K562 (cell line): Measurements from ENCODE around the gene DST. TPM values are rescaled to one million over a fixed set of nuclear protein-coding genes. Genes with fewer than 3 reads are reported as not detected.

Experiments used
- ATAC-seq: fragments of 200-7000 bp; cut with Tn5 transposase; 3 replicates; pipeline ENCODE4 v1.9.1; 2020; ENCODE audit warnings: moderate library complexity
- BruUV-seq: library from RNA; stranded (reverse); fragments of 400-500 nt; replicated peaks from 2 replicates; lab custom pipeline; 2021; lab: Mats Ljungman, UMichigan
- CTCF ChIA-PET: fragments of 300-600 bp; formaldehyde crosslinking; extraction: SDS; loops from one replicate; lab custom pipeline; 2021; ENCODE audit warnings: low intra/inter-chr PET ratio; lab: Yijun Ruan, JAX
- POLR2A ChIA-PET: fragments of 300-600, 350-650 bp; sonication (Branson Sonifier 250); formaldehyde crosslinking; extraction: SDS; loops from one replicate; lab custom pipeline; 2021; ENCODE audit warnings: antibody characterized with exemption, inconsistent platforms; lab: Yijun Ruan, JAX
- DNase-seq, 4 experiments: peaks; one replicate each; pipeline versions ENCODE4 v3.0.0 to v3.0.0-alpha.2; 2011 to 2018; ENCODE audit warnings: low spot score in 3 of 4, mixed read lengths in 3 of 4; ENCODE audit errors: extremely low read depth in 1 of 4
- FAIRE-seq: peaks from 2 replicates; lab custom pipeline; 2011; peaks lifted over from hg19 to GRCh38; lab: Jason Lieb, UNC
- H2AFZ ChIP-seq: 2 replicates; pipeline ENCODE4 v1.6.0; 2011; ENCODE audit warnings: low read depth, low read length, control low read depth, inconsistent platforms
- H3K27ac ChIP-seq: fragments of 200-600 bp; 3 replicates; pipeline ENCODE4 v1.8.0; 2011; ENCODE audit warnings: low read depth, mild to moderate bottlenecking, control low read depth, inconsistent platforms, low read length, moderate library complexity, mixed read lengths; ENCODE audit errors: extremely low read depth
- H3K27me3 ChIP-seq, 2 experiments: fragments of 300-600 bp in 1 of 2; 2 replicates in 1 of 2; 3 replicates in 1 of 2; pipeline versions ENCODE4 v1.6.0 to v1.8.0; 2011; ENCODE audit warnings: inconsistent platforms in 2 of 2, low read length in 2 of 2, mild to moderate bottlenecking in 1 of 2, mixed read lengths in 1 of 2, moderate library complexity in 1 of 2; ENCODE audit not compliant: control insufficient read depth in 2 of 2, insufficient read depth in 2 of 2
- H3K36me3 ChIP-seq: fragments of 300-600 bp; 3 replicates; pipeline ENCODE4 v1.8.0; 2011; ENCODE audit warnings: mild to moderate bottlenecking, low read length, inconsistent platforms; ENCODE audit not compliant: control insufficient read depth, insufficient read depth
- H3K4me1 ChIP-seq, 2 experiments: fragments of 200-600 bp in 1 of 2; replicated peaks in 1 of 2; 2 replicates in 1 of 2; 3 replicates in 1 of 2; pipeline versions ENCODE4 v1.5.1 to v1.8.0; 2011; ENCODE audit warnings: inconsistent platforms in 2 of 2, low read length in 2 of 2, mild to moderate bottlenecking in 1 of 2, mixed read lengths in 1 of 2, moderate library complexity in 1 of 2; ENCODE audit not compliant: control insufficient read depth in 2 of 2, insufficient read depth in 2 of 2
- H3K4me2 ChIP-seq: 2 replicates; pipeline ENCODE4 v1.6.1; 2011; ENCODE audit warnings: low read length, control low read depth, inconsistent platforms, mixed read lengths; ENCODE audit not compliant: insufficient read depth
- H3K4me3 ChIP-seq: fragments of 200-600 bp; sonication (generic), shearing (Covaris generic); 2 replicates; pipeline ENCODE4 v1.5.1; 2016; ENCODE audit warnings: control low read depth, inconsistent platforms
- H3K79me2 ChIP-seq: fragments of 200-600 bp; 3 replicates; pipeline ENCODE4 v1.8.0; 2011; ENCODE audit warnings: low read length, inconsistent platforms; ENCODE audit not compliant: control insufficient read depth, insufficient read depth
- H3K9ac ChIP-seq, 2 experiments: 2 replicates each; pipeline versions ENCODE4 v1.6.0 to v1.6.1; 2011; ENCODE audit warnings: low read depth in 2 of 2, low read length in 2 of 2, control low read depth in 1 of 2, inconsistent platforms in 1 of 2, mild to moderate bottlenecking in 1 of 2, mixed read lengths in 1 of 2; ENCODE audit not compliant: insufficient read depth in 1 of 2
- H3K9me1 ChIP-seq: one replicate; pipeline ENCODE4 v1.6.0; 2011; ENCODE audit warnings: inconsistent platforms, mild to moderate bottlenecking, low read length, moderate library complexity; ENCODE audit not compliant: control insufficient read depth, insufficient read depth
- H3K9me3 ChIP-seq: replicated peaks from 2 replicates; pipeline ENCODE4 v1.5.1; 2011; ENCODE audit warnings: low read depth, low read length, inconsistent platforms; ENCODE audit not compliant: control insufficient read depth, insufficient read depth
- H4K20me1 ChIP-seq: replicated peaks from 2 replicates; pipeline ENCODE4 v1.6.1; 2011; ENCODE audit warnings: low read length, inconsistent platforms, mixed read lengths; ENCODE audit not compliant: control insufficient read depth, insufficient read depth
- DACH1 ChIP-seq: fragments of 450-650 bp; IDR thresholded peaks from 2 replicates; pipeline ENCODE4 v1.6.1; 2018; ENCODE audit not compliant: partially characterized antibody
- EZH2 ChIP-seq: IDR thresholded peaks from 2 replicates; pipeline ENCODE4 v1.6.1; 2012; ENCODE audit warnings: low read depth, mild to moderate bottlenecking, inconsistent platforms, low read length, borderline replicate concordance
- KAT7 ChIP-seq: sonication (generic); formaldehyde crosslinking; IDR thresholded peaks from 2 replicates; pipeline ENCODE4 v1.8.0; 2022; ENCODE audit warnings: missing genetic modification reagents, mild to moderate bottlenecking, borderline replicate concordance
- MAZ ChIP-seq, 2 experiments: fragments of 450-650 bp in 1 of 2; sonication (generic) in 1 of 2; formaldehyde crosslinking; IDR thresholded peaks in 1 of 2; conservative IDR thresholded peaks in 1 of 2; 2 replicates each; pipeline versions ENCODE4 v1.4.0 to v1.5.0; 2020; ENCODE audit warnings: mild to moderate bottlenecking in 1 of 2, missing genetic modification reagents in 1 of 2
- MEF2A ChIP-seq: IDR thresholded peaks from 2 replicates; pipeline ENCODE4 v1.6.1; 2011; ENCODE audit warnings: low read depth, mild to moderate bottlenecking, low read length, moderate library complexity; ENCODE audit not compliant: control insufficient read depth
- PHB2 ChIP-seq: fragments of 450-650 bp; IDR thresholded peaks from 2 replicates; pipeline ENCODE4 v1.6.1; 2017; ENCODE audit warnings: low read depth
- SMARCA5 ChIP-seq: fragments of 450-650 bp; IDR thresholded peaks from 2 replicates; pipeline ENCODE4 v1.6.1; 2016
- STAG1 ChIP-seq: sonication (generic); formaldehyde crosslinking; IDR thresholded peaks from 2 replicates; pipeline ENCODE4 v1.5.0; 2020; ENCODE audit warnings: missing genetic modification reagents, borderline replicate concordance
- THRB ChIP-seq: fragments of 450-650 bp; formaldehyde crosslinking; conservative IDR thresholded peaks from 2 replicates; pipeline ENCODE4 v1.4.0; 2022; ENCODE audit warnings: mild to moderate bottlenecking, missing genetic modification characterization
- ZBTB49 ChIP-seq: sonication (generic); formaldehyde crosslinking; IDR thresholded peaks from 2 replicates; pipeline ENCODE4 v1.8.0; 2022; ENCODE audit warnings: missing genetic modification reagents, mild to moderate bottlenecking, borderline replicate concordance
- ZNF586 ChIP-seq: fragments of 450-650 bp; formaldehyde crosslinking; conservative IDR thresholded peaks from 2 replicates; pipeline ENCODE4 v1.4.0; 2020; ENCODE audit warnings: mild to moderate bottlenecking, moderate library complexity
- WGBS: fragments of 100-300 bp; shearing (Covaris generic); methylation state at CpG from one replicate; pipeline ENCODE4 v1.1.6; 2016; ENCODE audit warnings: low coverage, mixed read lengths; ENCODE audit not compliant: insufficient coverage; ENCODE audit errors: missing lambda C conversion rate; 5-methylcytosine and 5-hydroxymethylcytosine counted together
- in situ Hi-C: fragments of 300-500 bp; cut with MboI; formaldehyde crosslinking; loops from 4 replicates; pipeline ENCODE4 v1.15.0; 2018; ENCODE audit warnings: inconsistent platforms, mixed read lengths
- intact Hi-C: fragments of 100-400 bp; cut with micrococcal nuclease; formaldehyde crosslinking; loops from 2 replicates; pipeline ENCODE4 v1.14.2; 2022
- polyA plus RNA-seq, 8 experiments: library from polyadenylated mRNA; depleted of rRNA in 4 of 8; stranded (reverse) in 5 of 8; unstranded in 3 of 8; fragments of >200 nt; fragmentation: Nextera tagmentation in 2 of 8; fragmentation: Illumina TruSeq in 1 of 8; extraction: Ambion mirVana in 2 of 8; extraction: Trizol in 1 of 8; gene quantifications; 2 replicates each; pipeline versions ENCODE4 v1.2.1 to v1.2.3, GENCODE V29; 2011 to 2014; ENCODE audit warnings: inconsistent platforms in 1 of 8, missing spikeins in 1 of 8
- total RNA-seq, 7 experiments: library from RNA; depleted of rRNA in 6 of 7; stranded (reverse); fragments of >200 nt in 6 of 7; fragmentation: Illumina TruSeq in 2 of 7; extraction: Trizol in 2 of 7; gene quantifications; 2 replicates each; pipeline versions ENCODE4 v1.2.1 to v1.2.3, GENCODE V29; 2011 to 2021; ENCODE audit warnings: low replicate concordance in 1 of 7

DST gene
- total and polyA plus RNA-seq, 9 of the 15 experiments (the other 6 are each of a cell fraction or from before 2014, with no cell fraction given) = 5.2 to 21.9 (median 13.3) TPM

- in situ Hi-C loops = no loop called here
- no peak for DNase-seq
- Histone ChIP-seq H3K9me3 (no peaks in the 10 kb centered on the region), H3K36me3 (no peaks in the 10 kb centered on the region), H3K4me3 (no peak overlapping the region), H3K27me3 (peaks cover 12 to 34% of the 10 kb centered on the region in 2 experiments), H3K4me1 (peaks cover 0 to 4% of the 10 kb centered on the region in 2 experiments; a peak in 1 of 5 replicates), H3K79me2 (no peaks in the 10 kb centered on the region), H3K4me2 (peak overlapping the region; percentile 36), H3K9ac (no peak overlapping the region), H3K27ac (no peak overlapping the region), H4K20me1 (no peaks in the 10 kb centered on the region), H3K9me1 (no peaks in the 10 kb centered on the region)
- peak; percentile 32; the same call in 2 of the 3 replicates for ATAC-seq
- intact Hi-C loops = no loop called here
- 32% methylated on average over 24 of the region's 24 CpGs for WGBS
- BruUV-seq = no TSS peak
- FAIRE-seq = no peak
- CTCF ChIA-PET = no interaction called here
- POLR2A ChIA-PET = no interaction called here
- TF ChIP-seq PHB2 (no peak), ZBTB49 (CRISPR knock-in tag) (no peak), MEF2A (no peak), EZH2 (no peak), SMARCA5 (no peak), ZNF586 (CRISPR knock-in tag) (no peak), DACH1 (no peak), STAG1 (CRISPR knock-in tag) (no peak), THRB (no peak), KAT7 (CRISPR knock-in tag) (no peak), MAZ (CRISPR knock-in tag; conservative IDR thresholded peaks at IDR 0.05 in 1 of 2, IDR thresholded peaks at IDR 0.05 in 1 of 2) (no peak)
- TF ChIP-seq, all 486 proteins: peak for 0
- H2AFZ ChIP-seq = no peak overlapping the region
Measured at GRCh38 chr6:56432194-56432593, 210.5 kb downstream of the DST start.
